HEK293T (cell line): ENCODE measurements around the gene RPAP3.

Experiments
- CTCF ChIA-PET: fragments of 350-600 bp; formaldehyde crosslinking; extraction: SDS; loops from one replicate; lab custom pipeline; 2021; ENCODE audit warnings: antibody characterized with exemption, inconsistent platforms; lab: Yijun Ruan, JAX
- POLR2A ChIA-PET: fragments of 350-600 bp; formaldehyde crosslinking; extraction: SDS; loops from one replicate; lab custom pipeline; 2020; ENCODE audit warnings: antibody characterized with exemption, inconsistent platforms; lab: Yijun Ruan, JAX
- DNase-seq: peaks from one replicate; pipeline ENCODE4 v3.0.0; 2012; ENCODE audit warnings: mixed read lengths; ENCODE audit errors: extremely low spot score
- ARNT ChIP-seq: fragments of 450-650 bp; IDR thresholded peaks from 2 replicates; pipeline ENCODE4 v1.6.1; 2017; ENCODE audit warnings: mild to moderate bottlenecking
- BHLHE40 ChIP-seq: fragments of 450-650 bp; IDR thresholded peaks from 2 replicates; pipeline ENCODE4 v1.6.1; 2016; ENCODE audit warnings: mild to moderate bottlenecking, moderate library complexity, borderline replicate concordance
- CTBP1 ChIP-seq: fragments of 450-650 bp; IDR thresholded peaks from 2 replicates; pipeline ENCODE4 v1.6.1; 2016; ENCODE audit warnings: borderline replicate concordance
- ELF4 ChIP-seq: fragments of 450-650 bp; IDR thresholded peaks from 2 replicates; pipeline ENCODE4 v1.6.1; 2017; ENCODE audit warnings: antibody characterized with exemption
- FOXA1 ChIP-seq: fragments of 450-650 bp; IDR thresholded peaks from 2 replicates; pipeline ENCODE4 v1.6.1; 2016; ENCODE audit warnings: mild to moderate bottlenecking
- FOXK2 ChIP-seq: fragments of 450-650 bp; IDR thresholded peaks from 2 replicates; pipeline ENCODE4 v1.6.1; 2016; ENCODE audit warnings: mild to moderate bottlenecking
- FOXM1 ChIP-seq: fragments of 450-650 bp; IDR thresholded peaks from 2 replicates; pipeline ENCODE4 v1.6.1; 2017; ENCODE audit warnings: mild to moderate bottlenecking, borderline replicate concordance
- HDGF ChIP-seq: fragments of 450-650 bp; IDR thresholded peaks from 2 replicates; pipeline ENCODE4 v1.6.1; 2017; ENCODE audit warnings: antibody characterized with exemption, borderline replicate concordance
- L3MBTL2 ChIP-seq: fragments of 450-650 bp; conservative IDR thresholded peaks from 2 replicates; pipeline ENCODE4 v1.6.1; 2016; ENCODE audit warnings: mild to moderate bottlenecking
- LEF1 ChIP-seq: fragments of 450-650 bp; IDR thresholded peaks from 2 replicates; pipeline ENCODE4 v1.6.1; 2017; ENCODE audit warnings: mild to moderate bottlenecking, borderline replicate concordance
- NFRKB ChIP-seq: fragments of 450-650 bp; IDR thresholded peaks from 2 replicates; pipeline ENCODE4 v1.6.1; 2016; ENCODE audit warnings: mild to moderate bottlenecking, moderate library complexity
- PKNOX1 ChIP-seq: fragments of 450-650 bp; IDR thresholded peaks from 2 replicates; pipeline ENCODE4 v1.6.1; 2016
- SP1 ChIP-seq: fragments of 450-650 bp; IDR thresholded peaks from 2 replicates; pipeline ENCODE4 v1.6.1; 2017
- SUZ12 ChIP-seq: fragments of 450-650 bp; IDR thresholded peaks from 2 replicates; pipeline ENCODE4 v1.6.1; 2016; ENCODE audit warnings: mild to moderate bottlenecking
- TARDBP ChIP-seq: fragments of 450-650 bp; IDR thresholded peaks from 2 replicates; pipeline ENCODE4 v1.6.1; 2016
- ZNF384 ChIP-seq: fragments of 450-650 bp; IDR thresholded peaks from 2 replicates; pipeline ENCODE4 v1.6.1; 2016

The RPAP3 gene

GRCh38 chr12:47616440-47616839 is 89.4 kb downstream of the RPAP3 start:
- no peak for TF ChIP-seq LEF1
- TF ChIP-seq FOXK2 = no peak
- TF ChIP-seq L3MBTL2 = no peak
- no peak for TF ChIP-seq TARDBP
- TF ChIP-seq ARNT = no peak
- TF ChIP-seq PKNOX1 = no peak
- TF ChIP-seq SUZ12 = no peak
- no peak for TF ChIP-seq ZNF384
- TF ChIP-seq FOXM1 = no peak
- TF ChIP-seq BHLHE40 = no peak
- no peak for TF ChIP-seq NFRKB
- no peak for TF ChIP-seq CTBP1
- no peak for TF ChIP-seq SP1
- TF ChIP-seq FOXA1 = no peak
- no peak for TF ChIP-seq HDGF
- DNase-seq = no peak
- CTCF ChIA-PET = no interaction called here
- POLR2A ChIA-PET = no interaction called here

GRCh38 chr12:47615711-47616110 is 90.1 kb downstream of the RPAP3 start:
- TF ChIP-seq ARNT (no peak), NFRKB (no peak), FOXA1 (no peak), L3MBTL2 (no peak), ZNF384 (no peak), BHLHE40 (no peak), TARDBP (no peak), FOXK2 (no peak), ELF4 (no peak), HDGF (no peak), SP1 (no peak), SUZ12 (no peak), PKNOX1 (no peak), FOXM1 (no peak), CTBP1 (no peak), LEF1 (no peak)
- DNase-seq = no peak
- ChIA-PET POLR2A (no interaction called here), CTCF (interaction anchor here (0.7 kb wide), 1 partner anchor 59 kb away, joined by 6 read pairs; no protein-coding TSS in a partner anchor)

GRCh38 chr12:47614521-47614920 is 91.3 kb downstream of the RPAP3 start:
- TF ChIP-seq SP1 (no peak), FOXA1 (no peak), ARNT (no peak), HDGF (no peak), ZNF384 (no peak), TARDBP (no peak), PKNOX1 (no peak), SUZ12 (no peak), BHLHE40 (no peak), L3MBTL2 (no peak), LEF1 (no peak)
- CTCF ChIA-PET = no interaction called here
- POLR2A ChIA-PET = no interaction called here
- no peak for DNase-seq

- ChIA-PET CTCF (no interaction called here), POLR2A (no interaction called here)
- DNase-seq = no peak
- TF ChIP-seq BHLHE40 = no peak
- no peak for TF ChIP-seq SUZ12
- no peak for TF ChIP-seq FOXM1
- TF ChIP-seq TARDBP = no peak
- TF ChIP-seq HDGF = no peak
Observed at GRCh38 chr12:47612953-47613352, 92.9 kb downstream of the RPAP3 start.

- TF ChIP-seq ARNT (no peak), FOXA1 (no peak), TARDBP (no peak), SP1 (no peak), FOXK2 (no peak), ELF4 (no peak), FOXM1 (no peak), LEF1 (no peak), L3MBTL2 (no peak), SUZ12 (no peak), HDGF (no peak), PKNOX1 (no peak), ZNF384 (no peak), BHLHE40 (no peak), CTBP1 (no peak), NFRKB (no peak)
- POLR2A ChIA-PET = no interaction called here
- CTCF ChIA-PET = no interaction called here
- DNase-seq = no peak
Observed at GRCh38 chr12:47611906-47612305, 93.9 kb downstream of the RPAP3 start.
